ENCODE measurements around the gene SPATA6L. TPM values are rescaled to one million over a fixed set of nuclear protein-coding genes. Genes with fewer than 3 reads are reported as not detected.

Gene SPATA6L
- total and polyA plus RNA-seq, 9 of the 15 experiments (the other 6 are each of a cell fraction or from before 2014, with no cell fraction given): 0.03 to 1.00 (median 0.08) TPM; not detected in 4

- ATAC-seq (no peak), FAIRE-seq (no peak), DNase-seq (ENCODE audit: extremely low read depth in 1 of 4, low spot score in 3 of 4) (no peak)
- H3K79me2 ChIP-seq (ENCODE audit: control insufficient read depth, insufficient read depth, low read length): no peaks in the 10 kb centered on the region
- BruUV-seq (replicated peaks): no TSS peak
- H2AFZ ChIP-seq (ENCODE audit: low read depth, low read length): no peak overlapping the region
- no peaks in the 10 kb centered on the region for H4K20me1 ChIP-seq (replicated peaks; ENCODE audit: control insufficient read depth, insufficient read depth, low read length)
- no peak overlapping the region for H3K9ac ChIP-seq (ENCODE audit: insufficient read depth in 1 of 2, low read depth in 2 of 2, low read length in 2 of 2)
- no peak overlapping the region for H3K27ac ChIP-seq (ENCODE audit: extremely low read depth, low read depth, low read length)
- no peak overlapping the region for H3K4me3 ChIP-seq
- ChIA-PET CTCF (ENCODE audit: low intra/inter-chr PET ratio) (no interaction called here), POLR2A (no interaction called here)
- H3K27me3 ChIP-seq (ENCODE audit: control insufficient read depth in 2 of 2, insufficient read depth in 2 of 2, low read length in 2 of 2): peaks cover 4 to 5% of the 10 kb centered on the region in 2 experiments
- no peaks in the 10 kb centered on the region for H3K9me3 ChIP-seq (replicated peaks; ENCODE audit: control insufficient read depth, insufficient read depth, low read depth, low read length)
- H3K9me1 ChIP-seq (ENCODE audit: control insufficient read depth, insufficient read depth, low read length): no peaks in the 10 kb centered on the region
- in situ Hi-C loops (cut with MboI) (loop anchor here (25.0 kb wide), 1 partner anchor 817 kb away; the partner anchor contains the start of gene PLGRKT), intact Hi-C loops (cut with micrococcal nuclease) (loop anchor here (10.0 kb wide), 1 partner anchor 235 kb away; no protein-coding TSS in a partner anchor)
- TF ChIP-seq MAFK (IDR thresholded peaks at IDR 0.05; ENCODE audit: low read length): no peak
- no peak for TF ChIP-seq ELK1 (CRISPR knock-in tag; IDR thresholded peaks at IDR 0.05)
- WGBS (ENCODE audit: insufficient coverage, low coverage, missing lambda C conversion rate): 0% methylated on average over 3 of the region's 3 CpGs
- no peaks in the 10 kb centered on the region; a peak in 1 of 5 replicates for H3K4me1 ChIP-seq (replicated peaks in 1 of 2; ENCODE audit: control insufficient read depth in 2 of 2, insufficient read depth in 2 of 2, low read length in 2 of 2)
- H3K4me2 ChIP-seq (ENCODE audit: insufficient read depth, low read length): no peak overlapping the region
- no peaks in the 10 kb centered on the region for H3K36me3 ChIP-seq (ENCODE audit: control insufficient read depth, insufficient read depth, low read length)
These were observed 46.1 kb downstream of the SPATA6L start for GRCh38 chr9:4620057-4620765.

GRCh38 chr9:4618700-4619099 is 47.6 kb downstream of the SPATA6L start:
- no peaks in the 10 kb centered on the region for H3K36me3 ChIP-seq (ENCODE audit: control insufficient read depth, insufficient read depth, low read length)
- H3K9me3 ChIP-seq (replicated peaks; ENCODE audit: control insufficient read depth, insufficient read depth, low read depth, low read length): no peaks in the 10 kb centered on the region
- no peaks in the 10 kb centered on the region for H3K79me2 ChIP-seq (ENCODE audit: control insufficient read depth, insufficient read depth, low read length)
- intact Hi-C loops (cut with micrococcal nuclease): no loop called here
- ChIA-PET POLR2A (no interaction called here), CTCF (ENCODE audit: low intra/inter-chr PET ratio) (no interaction called here)
- in situ Hi-C loops (cut with MboI): loop anchor here (25.0 kb wide), 1 partner anchor 819 kb away; the partner anchor contains the start of gene PLGRKT
- no peak overlapping the region for H3K27ac ChIP-seq (ENCODE audit: extremely low read depth, low read depth, low read length)
- no peak overlapping the region for H3K4me2 ChIP-seq (ENCODE audit: insufficient read depth, low read length)
- FAIRE-seq (no peak), DNase-seq (ENCODE audit: extremely low read depth in 1 of 4, low spot score in 3 of 4) (no peak), ATAC-seq (no peak)
- H3K9me1 ChIP-seq (ENCODE audit: control insufficient read depth, insufficient read depth, low read length): no peaks in the 10 kb centered on the region
- H3K4me3 ChIP-seq: no peak overlapping the region
- 5% methylated on average over 2 of the region's 2 CpGs for WGBS (ENCODE audit: insufficient coverage, low coverage, missing lambda C conversion rate)
- H2AFZ ChIP-seq (ENCODE audit: low read depth, low read length): no peak overlapping the region
- H3K9ac ChIP-seq (ENCODE audit: insufficient read depth in 1 of 2, low read depth in 2 of 2, low read length in 2 of 2): no peak overlapping the region
- H3K27me3 ChIP-seq (ENCODE audit: control insufficient read depth in 2 of 2, insufficient read depth in 2 of 2, low read length in 2 of 2): peaks cover 5 to 12% of the 10 kb centered on the region in 2 experiments
- no peaks in the 10 kb centered on the region; a peak in 1 of 5 replicates for H3K4me1 ChIP-seq (replicated peaks in 1 of 2; ENCODE audit: control insufficient read depth in 2 of 2, insufficient read depth in 2 of 2, low read length in 2 of 2)
- H4K20me1 ChIP-seq (replicated peaks; ENCODE audit: control insufficient read depth, insufficient read depth, low read length): no peaks in the 10 kb centered on the region
- BruUV-seq (replicated peaks): no TSS peak
- TF ChIP-seq ARID3A (IDR thresholded peaks at IDR 0.05; ENCODE audit: borderline replicate concordance, low read depth, low read length) (no peak), ZNF57 (CRISPR knock-in tag; IDR thresholded peaks at IDR 0.05) (no peak), ZC3H8 (IDR thresholded peaks at IDR 0.05) (no peak), BMI1 (IDR thresholded peaks at IDR 0.05; ENCODE audit: low read length) (no peak), TCF3 (CRISPR knock-in tag; IDR thresholded peaks at IDR 0.05) (no peak), ARNT (IDR thresholded peaks at IDR 0.05) (no peak), ETS2 (tag; IDR thresholded peaks at IDR 0.05; ENCODE audit: borderline replicate concordance, poor library complexity, severe bottlenecking) (no peak), ZC3H11A (IDR thresholded peaks at IDR 0.05; ENCODE audit: low read depth, low read length) (no peak), ERF (CRISPR knock-in tag; IDR thresholded peaks at IDR 0.05) (no peak), ZNF354B (CRISPR knock-in tag; IDR thresholded peaks at IDR 0.05) (no peak), ELF2 (CRISPR knock-in tag; IDR thresholded peaks at IDR 0.05) (no peak)

Measured in K562 (cell line).